COR-L47 (cell line): Measurements from ENCODE around the gene DYRK4.
A peak's percentile ranks its signal among the peaks of the same experiment; 100 is the strongest.

Experiments used
- DNase-seq: peaks from one replicate; lab custom pipeline; 2025; lab: John Stamatoyannopoulos, UW

Gene DYRK4

DNA sequence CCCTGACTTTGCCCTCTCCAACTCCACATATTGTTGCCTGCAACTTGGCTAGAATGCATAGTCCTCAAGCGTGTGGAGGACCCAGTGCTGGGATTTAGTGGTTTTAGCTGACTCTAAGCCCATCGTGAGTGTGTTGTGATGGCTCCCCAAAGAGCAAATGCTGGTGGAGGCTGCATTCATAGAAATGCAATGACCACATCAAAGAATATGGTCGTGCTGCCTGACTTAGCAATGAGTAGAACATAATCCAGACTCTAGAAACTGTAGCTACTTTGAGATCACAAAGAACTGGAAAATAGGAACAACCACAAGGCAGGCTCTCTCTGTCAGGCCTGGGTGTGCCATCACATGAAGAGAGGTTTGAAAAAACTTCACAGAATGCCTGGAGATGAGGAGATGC is 1.3 kb downstream of the DYRK4 start:
- no peak for DNase-seq

DNA sequence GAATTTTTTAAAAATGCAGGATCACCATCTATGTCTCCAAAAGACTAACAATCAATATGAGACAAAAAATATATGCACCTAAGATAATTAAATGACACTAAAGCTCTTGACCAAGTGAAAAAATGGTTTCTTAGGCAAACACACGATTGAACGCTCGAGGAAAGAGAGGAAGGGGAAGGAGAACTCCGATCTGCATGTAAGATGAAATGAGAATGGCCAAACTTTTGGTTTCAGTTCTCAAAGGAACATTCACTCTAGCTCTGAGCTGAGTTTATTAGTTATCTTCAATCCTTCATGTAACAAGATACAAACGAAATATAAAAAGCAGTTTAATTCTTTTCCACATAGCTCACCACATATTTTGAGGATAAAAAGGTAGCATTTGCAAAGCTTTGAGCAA is 2.8 kb downstream of the DYRK4 start:
- no peak for DNase-seq

DNA sequence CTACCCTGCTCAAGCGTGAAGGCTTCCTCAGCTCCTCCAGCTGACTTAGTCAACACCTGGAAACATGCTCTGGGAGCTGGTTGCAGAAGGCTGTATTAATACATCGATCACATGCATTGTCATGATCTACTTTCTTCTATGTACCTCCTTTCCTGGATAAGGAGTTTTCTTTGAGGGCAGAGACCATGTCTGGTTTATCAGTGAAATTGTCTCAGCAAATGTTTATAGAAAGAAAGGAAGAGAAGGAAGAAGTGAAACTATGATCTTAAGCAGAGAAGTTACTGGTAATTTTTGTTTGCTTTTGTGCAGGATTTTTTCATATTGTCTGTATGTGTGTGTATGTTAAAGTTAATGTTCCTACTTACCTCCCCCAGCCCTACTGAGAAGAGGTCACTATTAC is 4.5 kb downstream of the DYRK4 start:
- DNase-seq: no peak

DNA sequence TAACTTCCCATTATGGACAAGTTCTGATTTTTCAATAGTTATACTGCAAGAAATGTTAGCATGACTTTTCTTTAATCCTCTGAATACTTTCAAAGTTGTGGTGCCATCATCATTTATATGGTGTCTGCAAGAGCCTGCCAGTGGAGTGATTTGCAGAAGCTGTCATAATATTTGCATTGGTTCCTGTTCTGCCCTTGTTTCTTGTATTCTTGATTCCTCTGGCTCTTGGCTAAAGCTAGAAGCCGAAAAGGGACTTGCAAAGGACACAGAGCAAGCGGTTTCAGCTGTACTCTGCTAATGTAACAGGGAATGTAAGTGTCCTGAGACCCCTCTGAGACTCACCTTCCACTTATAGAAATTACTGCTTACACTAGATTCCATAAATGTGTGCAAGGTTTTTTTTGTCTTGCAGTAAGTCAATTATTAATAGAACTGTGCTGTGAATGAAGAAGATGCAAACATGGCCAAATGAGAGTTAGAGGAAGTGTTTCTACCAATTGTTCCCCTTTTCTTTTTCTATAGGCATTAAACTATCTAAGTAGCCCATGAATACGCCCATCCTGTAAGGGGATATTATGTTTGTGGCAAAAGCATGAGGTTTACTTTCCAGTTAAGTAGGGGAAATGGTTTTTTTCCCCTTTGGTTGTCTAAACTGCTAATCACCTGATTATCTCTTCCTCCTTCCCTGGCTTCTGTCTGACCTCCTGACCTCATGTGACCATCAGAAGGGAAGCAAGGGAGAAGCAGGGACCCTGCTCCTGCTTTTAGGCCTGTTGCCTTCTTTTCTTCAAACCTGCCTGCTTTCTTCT is 5.3 kb downstream of the DYRK4 start:
- no peak for DNase-seq

DNA sequence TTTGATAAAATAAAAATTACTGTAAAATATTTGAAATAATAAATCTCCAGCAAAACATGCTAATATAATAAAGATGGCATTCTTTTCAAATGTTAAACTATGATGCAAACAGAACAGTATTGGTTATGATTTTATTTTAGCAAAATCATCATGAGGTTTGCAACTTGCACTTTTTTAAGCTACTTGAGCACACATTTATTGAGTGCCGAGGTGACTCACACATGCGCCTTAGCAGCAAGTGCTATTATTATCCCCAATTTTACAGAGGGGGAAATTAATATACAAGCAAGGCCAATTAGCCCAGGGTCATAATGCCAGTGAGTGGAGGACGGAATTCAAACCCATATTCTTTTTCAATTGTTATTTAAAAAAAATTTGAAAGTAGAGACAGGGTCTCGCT is 7.3 kb downstream of the DYRK4 start:
- DNase-seq: no peak

DNA sequence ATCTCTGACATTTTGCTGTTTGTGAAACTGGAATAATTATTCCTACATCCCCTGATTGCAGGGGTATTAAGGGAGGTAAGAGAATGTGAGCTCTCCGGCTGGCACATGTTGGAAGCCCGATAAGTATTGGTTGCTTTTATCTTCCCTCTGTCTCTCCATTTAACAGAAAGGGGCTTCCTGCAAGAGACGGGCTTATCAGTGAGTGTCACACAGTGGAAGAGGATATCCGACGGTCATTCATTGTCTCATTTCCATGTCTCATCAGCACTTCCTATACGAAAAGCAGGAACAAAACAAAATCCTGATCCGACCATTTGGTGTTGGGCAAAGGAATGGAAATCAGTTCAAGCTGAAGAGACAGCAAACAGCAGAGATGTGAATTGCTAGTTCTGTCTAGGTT is 10.7 kb downstream of the DYRK4 start:
- no peak for DNase-seq

DNA sequence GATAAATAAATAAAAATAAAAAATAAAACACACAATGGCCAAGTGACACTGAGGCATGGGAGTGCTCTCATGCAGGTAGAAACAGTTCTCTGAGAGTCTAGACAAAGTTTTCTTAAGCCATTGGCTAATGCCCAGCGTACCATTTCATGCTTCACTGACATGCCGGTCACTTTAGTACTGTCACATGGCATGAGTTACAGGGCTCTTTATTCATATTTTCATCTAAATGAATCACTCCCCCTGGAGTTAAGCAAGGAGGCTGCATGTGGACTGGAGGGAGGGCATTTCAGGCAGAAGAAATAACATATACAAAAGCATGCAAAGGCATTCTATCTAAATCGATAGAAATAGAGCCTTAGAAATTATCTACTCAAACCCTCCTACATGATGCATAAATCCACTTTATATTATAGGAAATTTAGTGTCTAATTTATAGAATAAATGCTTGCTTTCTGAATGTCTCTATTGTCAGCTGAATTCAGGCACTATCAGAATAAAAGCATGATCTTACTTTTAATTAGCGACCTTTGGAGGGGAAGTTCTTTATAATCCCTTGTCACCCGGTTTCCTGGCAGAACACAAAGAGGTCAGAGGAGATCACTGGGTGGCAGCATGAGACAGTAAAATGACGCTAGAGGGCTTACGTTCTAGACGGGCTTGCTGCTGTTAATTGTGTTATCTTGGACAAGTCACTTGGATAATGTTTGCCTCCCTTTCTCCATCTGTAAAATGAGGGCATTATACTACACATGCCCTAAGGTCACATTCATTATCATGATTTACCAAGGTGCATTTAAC is 17.5 kb downstream of the DYRK4 start:
- no peak for DNase-seq

DNA sequence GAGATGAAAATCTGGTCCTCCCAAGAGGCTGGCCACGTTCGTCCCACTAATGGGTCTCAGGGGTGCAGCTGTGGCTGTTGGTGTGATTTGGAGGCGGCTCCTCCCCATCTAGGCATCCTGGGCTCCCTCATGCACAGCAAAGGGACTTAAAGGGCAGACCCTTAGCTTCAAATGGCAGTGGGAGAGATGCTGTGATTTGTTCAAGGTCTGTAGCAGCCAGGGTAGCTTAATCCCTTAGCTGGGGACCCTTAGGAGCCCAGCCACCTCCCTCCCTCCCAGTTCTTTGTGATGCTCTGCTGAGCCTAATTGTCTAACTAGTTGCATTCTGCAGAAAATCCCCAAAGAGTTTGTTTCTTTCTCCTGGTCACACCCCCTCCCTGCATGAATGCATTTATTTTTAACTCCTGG is 18.3 kb downstream of the DYRK4 start:
- no peak for DNase-seq

DNA sequence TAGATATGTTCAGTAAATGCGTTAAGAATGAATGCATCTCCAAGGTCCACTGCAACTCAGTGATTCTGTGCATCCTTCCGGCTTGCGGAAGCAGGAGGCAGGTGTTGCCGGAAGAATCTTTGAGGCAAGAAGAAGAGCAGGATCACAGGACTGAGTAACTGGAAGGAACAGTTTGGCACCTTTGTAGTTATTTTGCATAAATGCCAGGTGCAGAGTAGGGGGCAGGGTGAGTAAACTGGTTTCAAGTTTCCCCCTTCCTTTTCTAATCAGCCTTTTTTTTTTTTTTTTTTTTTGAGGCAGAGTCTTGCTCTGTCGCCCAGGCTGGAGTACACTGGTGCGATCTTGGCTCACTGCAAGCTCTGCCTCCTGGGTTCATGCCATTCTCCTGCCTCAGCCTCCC is 22.3 kb downstream of the DYRK4 start:
- DNase-seq: no peak

DNA sequence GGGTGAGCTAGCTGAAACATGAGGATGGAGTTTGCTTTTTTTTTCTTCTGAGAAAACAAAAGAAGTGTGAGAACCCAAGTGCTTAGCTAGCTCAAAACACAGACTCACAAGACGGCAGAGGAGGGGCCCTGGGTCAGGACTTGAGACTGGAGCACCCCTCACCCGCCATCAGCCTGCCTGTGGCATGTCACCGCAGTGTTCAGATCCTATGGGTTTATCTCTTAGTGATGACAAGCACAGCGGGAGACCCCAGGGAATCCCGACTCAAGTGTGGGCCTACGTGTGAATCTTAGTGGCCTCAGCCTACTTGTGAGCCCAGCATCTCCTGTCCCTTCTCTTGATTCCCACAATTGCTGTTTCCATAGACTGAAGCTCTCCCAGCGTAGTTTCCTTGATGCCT is 22.9 kb downstream of the DYRK4 start:
- DNase-seq: no peak

DNA sequence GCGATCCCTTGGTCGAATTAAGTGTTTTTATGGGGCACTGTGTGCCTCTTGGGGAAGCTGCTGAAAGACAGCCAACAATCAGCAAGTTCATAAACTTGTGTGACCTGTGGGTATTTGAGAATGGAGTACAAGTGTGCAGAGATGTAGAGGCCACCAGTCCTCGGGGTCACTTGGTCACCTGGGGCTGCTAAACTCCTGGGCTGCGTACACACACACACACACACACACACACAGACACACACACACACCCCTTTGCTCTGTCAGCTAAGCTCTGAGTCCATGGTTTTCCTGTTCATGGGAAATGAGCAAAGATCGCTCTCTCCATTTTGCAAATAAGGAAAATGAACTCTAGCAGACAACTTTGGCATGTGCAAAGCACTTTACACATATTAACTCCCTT is 24.5 kb downstream of the DYRK4 start:
- no peak for DNase-seq

DNA sequence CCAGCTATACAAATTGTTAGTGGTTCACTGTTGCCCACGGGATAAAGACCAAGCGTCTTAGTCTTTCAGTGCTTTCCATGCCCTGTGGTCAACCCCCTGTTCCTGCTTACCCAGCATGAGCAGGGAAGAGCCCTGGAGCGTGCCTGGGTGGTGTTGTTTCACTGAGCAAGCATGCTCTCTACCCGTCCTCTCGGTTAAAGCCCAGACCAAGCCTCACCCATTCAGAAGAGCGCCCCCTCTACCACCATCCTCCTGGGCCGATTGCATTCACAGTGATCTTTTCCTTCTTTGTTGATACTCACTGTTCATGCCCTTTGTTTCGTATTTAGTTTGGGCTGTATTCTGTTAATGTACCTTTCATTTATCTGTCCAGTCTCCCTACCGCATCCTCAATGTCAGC is 25.1 kb downstream of the DYRK4 start:
- DNase-seq: no peak

DNA sequence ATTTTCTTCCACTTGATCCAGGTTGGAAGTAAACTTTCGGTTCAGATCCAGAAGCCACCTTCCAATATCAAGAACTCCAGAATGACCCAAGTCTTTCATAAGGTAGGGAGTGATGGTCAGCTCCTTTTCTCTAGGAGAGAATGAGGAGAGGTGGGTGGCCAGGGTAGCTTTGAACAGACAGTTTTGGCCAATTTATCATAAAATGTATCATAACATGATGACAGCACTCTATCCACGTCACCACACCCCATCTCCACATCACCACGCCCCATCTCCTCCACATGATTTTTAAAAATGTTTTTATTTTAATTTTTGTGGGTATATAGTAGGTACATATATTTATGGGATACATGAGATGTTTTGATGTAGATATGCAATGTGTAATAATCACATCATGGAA is 26.9 kb downstream of the DYRK4 start:
- no peak for DNase-seq

DNA sequence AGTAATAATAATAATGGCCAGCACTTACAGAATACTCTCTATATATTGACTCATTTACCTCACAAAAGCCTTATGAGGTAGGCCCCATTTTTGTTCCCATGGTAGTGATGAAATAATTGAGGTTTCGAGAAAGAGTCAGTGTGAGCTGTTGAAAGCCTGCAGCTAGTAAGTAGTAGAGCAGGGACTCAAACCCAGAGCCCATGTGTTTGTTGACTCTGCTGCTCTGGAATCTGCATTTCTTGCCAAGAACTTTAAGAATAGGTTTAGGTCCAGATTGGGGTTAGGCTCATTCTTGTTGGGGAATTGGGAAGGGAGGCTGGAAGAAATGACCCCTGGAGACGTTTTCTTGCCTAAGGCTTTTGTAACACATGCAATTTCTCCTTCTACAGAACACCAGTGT is 27.9 kb downstream of the DYRK4 start:
- DNase-seq: no peak

DNA sequence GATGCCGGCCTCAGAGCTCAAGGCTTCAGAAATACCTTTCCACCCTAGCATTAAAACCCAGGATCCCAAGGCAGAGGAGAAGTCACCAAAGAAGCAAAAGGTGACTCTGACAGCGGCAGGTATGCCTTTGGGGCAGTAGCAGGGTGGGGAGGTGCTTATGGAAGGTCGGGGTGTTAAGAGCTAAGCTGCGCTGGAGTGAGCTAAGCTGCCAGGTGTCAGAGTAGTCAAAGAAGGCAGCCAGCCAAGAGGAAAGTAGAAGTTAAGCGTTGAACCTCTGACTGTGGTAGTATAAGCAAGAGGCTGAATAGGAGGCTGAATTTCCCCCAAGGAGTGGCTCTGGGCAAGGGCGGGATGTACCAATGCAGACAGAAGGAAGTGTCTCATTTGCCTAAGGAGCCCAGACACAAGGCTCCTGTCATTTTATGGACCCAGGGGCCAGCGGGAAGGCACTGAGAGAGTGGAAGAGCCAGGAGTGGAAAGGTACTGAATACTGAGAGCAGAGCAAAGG is 29.2 kb downstream of the DYRK4 start:
- DNase-seq: no peak

DNA sequence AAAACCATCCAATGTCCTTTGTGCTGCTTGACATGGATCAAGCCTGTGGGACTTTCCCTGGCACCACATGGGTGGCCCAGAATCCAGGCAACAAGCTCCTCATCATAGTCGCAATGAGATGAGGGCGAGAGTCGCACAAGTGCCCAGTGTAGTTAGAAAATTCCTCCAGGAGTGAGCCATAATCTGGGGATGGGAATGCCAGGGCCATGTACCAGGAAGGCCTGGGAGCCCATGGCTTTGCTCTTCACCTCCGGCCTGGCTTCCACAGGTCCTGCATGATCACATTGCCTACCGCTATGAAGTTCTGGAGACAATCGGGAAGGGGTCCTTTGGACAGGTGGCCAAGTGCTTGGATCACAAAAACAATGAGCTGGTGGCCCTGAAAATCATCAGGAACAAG is 33.9 kb downstream of the DYRK4 start:
- no peak for DNase-seq

DNA sequence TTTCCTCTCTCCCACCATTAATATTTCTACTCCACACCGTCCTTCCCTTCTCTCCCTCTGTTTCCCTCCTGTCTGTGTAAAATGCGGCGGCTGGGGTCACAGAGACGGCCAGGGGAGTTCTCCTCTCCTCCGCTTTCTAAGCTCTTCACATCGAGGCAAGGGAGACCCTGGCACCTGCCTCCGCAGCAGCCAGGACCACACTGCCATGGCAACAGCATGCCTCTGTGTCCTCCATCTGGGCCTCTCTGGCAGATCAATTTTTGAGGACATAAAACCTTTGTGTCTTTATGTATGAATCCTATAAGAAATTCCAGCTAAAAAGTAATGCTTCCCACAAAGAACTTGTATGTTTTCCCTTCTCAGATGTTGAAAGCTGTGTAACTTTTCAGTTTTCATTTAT is 41.4 kb downstream of the DYRK4 start:
- DNase-seq: no peak

DNA sequence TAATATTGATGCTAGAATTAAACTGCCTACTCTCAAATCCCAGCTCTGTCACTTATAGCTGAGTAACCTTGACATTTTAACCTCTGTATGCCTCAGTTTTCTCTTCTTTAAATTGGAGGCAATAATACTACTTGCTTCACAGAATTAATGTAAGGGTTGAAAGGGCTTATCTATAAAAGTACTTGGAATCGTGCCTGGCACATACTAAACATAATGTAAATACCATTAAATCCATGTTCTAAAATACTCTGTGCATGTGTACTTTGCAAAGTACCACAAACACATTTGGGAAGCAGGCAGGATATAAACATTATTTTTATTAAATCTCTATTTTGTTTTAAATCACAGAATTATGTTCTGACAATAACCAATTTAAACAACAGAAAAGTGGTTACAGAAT is 41.9 kb downstream of the DYRK4 start:
- no peak for DNase-seq

DNA sequence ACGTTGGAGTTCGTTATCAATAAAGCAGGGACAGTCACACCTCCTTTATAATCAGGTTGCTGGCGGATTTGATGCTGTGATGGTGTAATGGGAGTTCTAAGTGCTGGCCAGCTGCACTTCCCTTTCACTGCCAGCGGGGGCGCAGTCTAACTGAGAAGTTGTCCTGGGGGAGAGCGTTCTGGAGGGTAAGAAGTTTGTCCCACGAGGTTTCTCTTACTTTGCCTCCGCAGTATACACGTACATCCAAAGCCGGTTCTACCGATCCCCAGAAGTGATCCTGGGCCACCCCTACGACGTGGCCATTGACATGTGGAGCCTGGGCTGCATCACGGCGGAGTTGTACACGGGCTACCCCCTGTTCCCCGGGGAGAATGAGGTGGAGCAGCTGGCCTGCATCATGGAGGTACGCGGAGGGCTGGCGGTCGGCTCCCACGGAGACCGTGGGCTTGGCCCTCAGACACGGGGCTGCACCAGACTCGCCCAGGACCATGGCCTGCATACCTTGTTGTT is 42.7 kb downstream of the DYRK4 start:
- peak; percentile 31 for DNase-seq

DNA sequence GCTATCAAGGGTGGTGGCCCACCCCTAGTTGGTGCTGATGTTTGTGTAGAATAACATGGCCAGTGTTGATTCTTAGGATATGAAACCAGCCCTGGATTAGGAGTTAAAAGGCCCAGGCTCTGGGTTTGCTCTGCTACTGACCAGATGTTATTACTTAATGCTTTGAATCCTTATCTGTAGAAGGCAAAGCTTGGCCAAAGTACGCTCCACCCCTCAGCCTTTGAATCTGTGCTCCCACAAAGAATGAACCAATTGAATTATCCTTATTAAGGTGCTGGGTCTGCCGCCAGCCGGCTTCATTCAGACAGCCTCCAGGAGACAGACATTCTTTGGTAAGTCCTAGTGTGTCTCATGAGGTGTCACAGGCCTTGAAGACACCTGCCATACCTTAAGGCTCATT is 45.0 kb downstream of the DYRK4 start:
- DNase-seq: no peak

DNA sequence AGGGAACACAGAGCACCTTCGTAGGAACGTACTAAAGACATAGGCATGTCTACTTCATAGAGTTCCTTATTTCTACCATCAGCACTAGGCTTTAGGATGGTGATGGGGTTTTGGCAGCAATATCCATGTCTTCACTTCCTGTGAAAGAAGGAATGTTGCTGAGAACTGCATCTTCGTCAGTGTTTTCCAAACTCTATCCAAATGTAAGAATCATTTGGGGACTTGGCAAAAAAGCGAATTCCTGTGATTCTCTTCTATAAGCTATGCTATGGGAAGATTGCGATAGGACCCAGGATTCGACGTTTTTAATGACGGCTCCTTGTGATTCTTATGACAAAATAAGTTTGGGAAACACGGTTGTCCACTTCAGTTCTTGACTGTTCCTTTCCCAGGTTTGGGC is 47.1 kb downstream of the DYRK4 start:
- no peak for DNase-seq

DNA sequence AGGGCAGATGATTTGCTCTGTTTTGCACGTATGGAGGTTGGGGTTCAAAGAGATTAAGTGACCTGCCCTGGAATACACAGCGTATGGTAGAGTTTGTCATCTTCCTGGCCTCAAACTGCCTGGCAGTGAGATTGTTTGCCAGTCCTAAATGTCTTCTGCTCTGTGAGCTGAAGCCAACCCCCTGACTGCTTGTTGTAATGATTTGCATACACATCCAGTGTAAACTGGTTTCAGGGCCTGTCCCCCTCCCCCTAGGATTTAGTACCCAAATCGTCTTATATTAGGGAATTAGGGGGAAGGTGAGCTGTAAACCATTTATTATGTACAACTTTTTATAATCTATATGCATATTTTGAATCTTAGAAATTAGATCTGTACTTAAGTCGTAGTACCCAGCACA is 48.5 kb downstream of the DYRK4 start:
- no peak for DNase-seq

DNA sequence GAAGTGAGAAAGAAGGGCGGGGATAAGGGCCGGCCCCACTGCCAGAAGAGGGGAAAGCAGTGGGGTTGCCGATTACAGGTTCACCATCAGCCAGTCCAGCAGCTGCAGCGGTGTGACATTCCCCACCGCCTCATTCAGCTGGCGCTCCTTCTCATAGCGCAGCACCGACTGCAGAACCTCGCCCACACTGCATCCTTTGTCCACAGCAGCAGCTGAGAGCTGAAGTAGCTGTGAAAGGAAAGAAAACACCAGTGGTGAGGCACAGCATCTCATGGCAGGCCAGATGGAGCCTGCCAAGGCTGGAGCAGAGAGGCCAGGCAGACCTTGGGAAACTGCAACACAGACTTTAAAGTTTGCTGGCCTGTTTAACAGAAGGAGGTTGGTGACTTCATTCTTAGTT is 53.7 kb downstream of the DYRK4 start:
- DNase-seq: no peak
